ENCODE measurements around the gene KAT2A.

The KAT2A gene

GRCh38 chr17:42135664-42136653, 14.8 kb upstream of the KAT2A start:
- DNase-seq: no peak

GRCh38 chr17:42135151-42135550, 14.0 kb upstream of the KAT2A start:
- DNase-seq: no peak

- peak in 1 of 56 donors; percentile 16 for DNase-seq
These were observed 12.4 kb upstream of the KAT2A start for GRCh38 chr17:42133461-42134041.

DNA sequence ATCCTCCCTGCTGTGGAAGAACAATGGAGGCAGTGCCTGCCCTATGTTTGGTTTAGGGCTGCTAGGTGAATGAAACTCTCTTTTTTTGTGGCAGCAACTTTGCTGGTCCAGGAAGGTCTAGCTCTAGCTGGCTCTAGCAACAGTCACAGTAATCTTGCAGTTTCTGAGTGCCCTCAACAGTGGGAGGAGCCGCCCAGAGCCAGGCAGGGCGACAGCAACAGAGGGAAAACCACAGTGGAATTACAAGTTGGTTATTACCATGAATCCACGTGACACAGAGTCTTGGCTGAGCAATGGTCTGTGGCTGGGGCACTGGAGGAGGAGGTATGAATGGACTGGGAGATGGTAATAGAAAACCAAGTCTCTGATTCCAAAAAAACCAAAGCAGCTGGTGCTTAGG, 11.8 kb upstream of the KAT2A start:
- DNase-seq: peak in 48 of 56 donors; percentile 5 to 87 (median 56)

- DNase-seq: no peak
These were observed 10.8 kb upstream of the KAT2A start for GRCh38 chr17:42131981-42132432.

- no peak for DNase-seq
These were observed 10.1 kb upstream of the KAT2A start for GRCh38 chr17:42131232-42131631.

GRCh38 chr17:42130310-42130936, 9.3 kb upstream of the KAT2A start:
- DNase-seq: no peak

DNA sequence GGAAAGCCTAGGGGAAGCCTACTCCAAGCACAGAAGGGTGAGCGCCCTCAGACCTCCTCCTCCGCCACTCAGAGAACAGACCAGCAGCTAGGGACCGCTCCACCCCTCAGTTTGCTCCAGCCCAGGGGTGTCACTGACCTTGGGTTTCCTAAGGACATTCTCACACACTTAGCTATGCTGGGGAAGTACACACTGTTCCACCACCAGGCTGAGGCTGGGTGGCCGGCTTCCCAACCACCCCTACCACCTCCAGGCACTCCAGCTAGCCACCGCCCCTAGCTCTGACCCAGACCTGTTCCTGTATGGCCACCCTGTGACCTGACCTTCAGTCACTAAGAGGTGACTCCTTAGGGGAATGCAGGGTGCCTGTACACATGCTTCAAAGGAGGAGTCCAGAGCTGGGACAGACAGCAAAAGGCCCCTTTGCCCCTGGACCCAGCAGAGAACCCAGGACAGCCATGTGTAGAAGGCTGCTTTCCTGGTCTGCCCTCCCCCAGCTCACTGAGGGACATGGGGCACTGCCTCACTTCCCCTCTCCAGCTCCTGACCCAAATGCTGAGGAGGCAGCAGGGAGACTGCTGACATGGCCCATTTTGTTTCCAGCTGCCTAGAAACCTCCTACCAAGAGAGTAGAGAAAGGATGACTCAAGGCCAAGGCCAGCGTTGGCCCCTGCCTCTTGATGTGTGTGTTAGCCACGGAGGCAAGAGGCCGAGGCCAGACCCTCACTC, 8.1 kb upstream of the KAT2A start:
- peak in 11 of 56 donors; percentile 4 to 57 (median 38) for DNase-seq

DNA sequence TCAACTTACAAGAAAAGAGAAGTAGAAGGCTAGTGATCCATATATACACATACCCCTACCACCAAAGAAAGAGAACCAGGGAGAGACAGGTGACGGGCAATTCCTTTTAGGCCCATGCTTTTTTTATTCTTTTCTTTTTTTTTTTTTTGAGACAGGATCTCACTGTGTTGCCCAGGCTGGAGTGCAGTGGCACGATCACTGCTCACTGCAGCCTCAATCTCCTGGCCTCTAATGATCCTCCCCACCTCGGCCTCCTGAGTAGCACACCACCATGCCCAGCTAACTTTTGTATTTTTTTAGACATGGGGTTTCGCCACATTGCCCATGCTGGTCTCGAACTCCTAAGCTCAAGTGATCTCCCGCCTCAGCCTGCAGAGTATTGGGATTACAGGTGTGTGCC, 6.2 kb upstream of the KAT2A start:
- no peak for DNase-seq

DNA sequence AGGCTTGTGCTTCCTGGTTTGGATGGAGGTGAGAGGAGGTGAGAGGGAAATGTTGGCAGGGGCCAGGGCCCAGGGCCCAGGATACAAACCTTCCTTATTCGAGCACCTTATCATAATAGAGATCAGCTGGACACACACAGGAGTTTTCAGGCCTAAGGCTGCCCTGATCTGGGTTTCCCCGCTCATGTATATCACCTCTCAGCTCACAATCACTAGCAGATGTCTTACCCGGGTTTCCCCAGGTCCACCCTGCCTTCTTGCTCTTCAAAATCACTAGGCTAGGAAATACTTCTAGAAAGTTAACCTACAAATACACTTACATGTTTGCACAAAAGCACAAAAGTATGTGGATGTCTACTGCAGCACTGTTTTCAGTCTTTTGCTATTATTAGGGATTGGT, 5.7 kb upstream of the KAT2A start:
- DNase-seq: no peak

- no peak for DNase-seq
These were observed 4.4 kb upstream of the KAT2A start for GRCh38 chr17:42125565-42125964.

DNA sequence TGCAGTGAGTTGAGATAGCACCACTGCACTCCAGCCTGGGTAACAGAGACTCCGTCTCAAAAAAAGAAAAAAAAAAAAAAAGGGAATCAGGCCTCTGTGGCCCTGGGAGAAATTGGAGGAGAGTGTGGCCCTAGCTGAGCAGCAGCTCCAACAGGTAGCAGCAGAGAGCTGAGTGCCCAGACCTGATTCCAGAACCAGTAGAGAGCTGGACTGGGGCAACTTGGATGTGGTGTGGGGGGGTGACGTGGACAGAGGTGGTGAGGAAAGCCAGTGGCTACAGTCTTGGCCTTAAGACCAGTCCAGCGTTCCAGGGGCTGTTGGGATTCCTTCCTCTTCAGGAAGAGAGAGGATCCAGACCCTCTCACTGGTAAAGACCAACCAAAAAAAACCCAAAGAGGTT, 3.1 kb upstream of the KAT2A start:
- no peak for DNase-seq

DNA sequence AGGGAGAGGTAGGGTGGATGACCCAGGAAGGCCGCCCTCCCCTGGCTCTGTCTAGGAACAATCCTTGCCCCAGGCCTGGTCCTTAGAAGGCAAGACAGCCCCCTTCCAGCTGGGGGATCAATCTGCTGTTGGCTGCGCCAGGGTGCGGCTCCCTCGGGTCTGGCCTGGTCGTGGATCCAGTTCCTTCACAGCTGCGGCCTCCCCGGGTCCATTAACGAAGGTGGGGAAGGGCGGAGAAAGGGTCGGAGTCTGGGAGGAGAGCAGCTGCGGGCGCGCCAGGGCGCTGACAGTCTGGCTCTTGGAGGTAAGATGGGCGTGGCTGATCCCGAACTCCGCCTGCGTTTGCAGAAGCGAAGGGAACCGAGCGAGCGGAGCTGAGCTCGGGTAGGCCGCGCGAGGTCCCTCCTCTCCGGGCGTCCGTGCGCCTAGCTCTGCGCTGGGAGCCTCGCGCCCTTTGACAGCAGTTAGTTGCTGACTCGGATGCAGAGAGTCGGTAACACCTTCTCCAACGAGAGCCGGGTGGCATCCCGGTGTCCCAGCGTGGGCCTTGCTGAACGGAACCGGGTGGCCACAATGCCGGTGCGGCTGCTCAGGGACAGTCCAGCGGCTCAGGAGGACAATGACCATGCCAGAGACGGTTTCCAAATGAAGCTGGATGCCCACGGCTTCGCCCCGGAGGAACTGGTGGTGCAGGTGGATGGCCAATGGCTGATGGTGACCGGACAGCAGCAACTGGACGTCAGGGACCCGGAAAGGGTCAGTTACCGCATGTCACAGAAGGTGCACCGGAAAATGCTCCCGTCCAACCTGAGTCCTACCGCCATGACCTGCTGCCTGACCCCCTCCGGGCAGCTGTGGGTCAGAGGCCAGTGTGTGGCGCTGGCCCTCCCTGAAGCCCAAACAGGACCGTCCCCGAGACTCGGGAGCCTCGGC, 1.5 kb upstream of the KAT2A start, which contains the start of gene HSPB9:
Gene HSPB9, plus strand, starts transcription at position 434 of the 933 bp plus-strand sequence. Its CDS starts 47 bp downstream, at position 481.
- DNase-seq: no peak

DNA sequence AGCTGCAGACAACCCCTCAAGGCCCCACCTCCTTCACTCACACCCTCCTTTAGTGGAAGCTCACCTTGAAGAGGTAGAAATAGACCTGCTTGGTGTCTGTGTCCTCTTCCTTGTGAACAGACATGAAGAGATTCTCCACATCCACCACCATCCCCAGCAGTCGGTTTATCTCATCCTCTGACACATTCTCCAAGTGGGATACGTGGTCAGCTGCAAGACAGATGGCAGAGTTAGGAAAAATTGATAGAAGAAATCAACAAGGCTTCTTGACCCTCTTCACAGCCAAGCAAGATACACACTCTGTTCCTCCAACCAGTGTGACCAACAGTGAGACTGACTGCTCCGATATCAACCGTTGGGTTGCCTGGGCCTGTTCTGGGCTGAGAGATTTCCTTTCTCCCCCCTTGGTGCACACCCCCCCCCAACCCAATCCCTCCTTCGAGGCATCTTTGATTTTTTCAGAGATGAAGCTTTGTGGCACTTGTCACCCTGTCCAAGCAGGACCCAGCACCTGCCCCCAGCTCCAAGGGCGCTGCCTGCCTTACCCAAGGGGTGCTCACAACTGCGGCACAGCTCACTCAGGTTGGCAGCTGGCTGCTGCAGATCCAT, 902 bp downstream of the KAT2A start:
- DNase-seq: no peak

DNA sequence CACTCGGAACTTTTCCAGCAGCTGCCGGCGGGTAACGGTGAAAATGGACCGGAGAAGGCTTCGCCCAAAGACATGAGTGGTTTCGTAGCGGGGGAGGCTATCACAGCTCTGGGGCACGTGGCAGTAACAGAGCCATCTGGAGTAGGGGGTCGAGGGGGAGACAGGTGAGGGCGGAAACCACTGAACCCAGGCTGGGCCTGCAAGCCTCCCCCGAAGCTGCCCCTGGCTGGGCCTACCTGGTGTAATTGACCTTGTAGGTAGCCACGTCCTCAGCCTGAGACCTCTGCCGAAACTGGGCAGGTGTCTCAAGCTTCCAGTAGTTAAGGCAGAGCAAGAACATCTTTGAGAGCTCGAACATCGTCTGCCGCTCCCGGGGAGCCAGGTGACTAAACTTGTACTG, 1.9 kb downstream of the KAT2A start:
- no peak for DNase-seq

DNA sequence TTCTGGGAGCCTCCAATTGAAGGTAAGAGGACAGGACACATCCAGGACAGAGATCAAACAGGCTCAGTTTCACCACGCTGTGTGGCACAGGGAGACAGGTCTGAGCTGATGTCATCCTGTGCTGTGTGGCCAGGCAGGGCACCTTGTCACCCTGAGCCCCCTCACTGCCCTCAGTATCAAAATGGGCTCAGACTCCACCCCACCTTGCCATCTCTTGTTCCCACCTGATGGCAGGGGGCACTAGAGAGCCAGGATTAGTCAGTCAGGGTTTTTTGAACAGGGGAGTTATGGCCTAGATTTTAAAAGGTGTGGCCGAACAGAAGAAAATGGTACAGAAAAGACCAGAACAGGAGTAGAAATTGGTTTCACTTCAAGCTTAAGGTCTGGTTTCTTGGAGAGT, 2.6 kb downstream of the KAT2A start:
- no peak for DNase-seq

DNA sequence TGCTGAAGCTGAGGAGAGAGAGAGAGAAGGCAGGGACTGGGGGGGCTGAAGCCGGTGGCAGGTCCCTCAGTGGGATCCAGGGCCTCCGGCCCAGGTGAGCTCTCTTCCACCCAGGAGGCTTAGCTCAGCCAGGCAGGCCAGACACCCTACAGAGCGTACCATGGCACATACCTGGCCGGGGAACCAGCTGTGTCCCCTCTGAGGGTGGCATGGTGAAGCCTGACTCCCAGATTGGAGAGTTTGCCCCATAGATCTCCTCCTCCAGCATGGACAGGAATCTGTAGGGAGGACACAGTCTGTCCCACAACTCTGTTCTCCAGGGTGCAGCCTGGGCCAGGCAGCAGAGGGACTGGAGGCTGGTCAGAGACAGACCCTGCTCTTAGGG, 3.0 kb downstream of the KAT2A start:
- no peak for DNase-seq

DNA sequence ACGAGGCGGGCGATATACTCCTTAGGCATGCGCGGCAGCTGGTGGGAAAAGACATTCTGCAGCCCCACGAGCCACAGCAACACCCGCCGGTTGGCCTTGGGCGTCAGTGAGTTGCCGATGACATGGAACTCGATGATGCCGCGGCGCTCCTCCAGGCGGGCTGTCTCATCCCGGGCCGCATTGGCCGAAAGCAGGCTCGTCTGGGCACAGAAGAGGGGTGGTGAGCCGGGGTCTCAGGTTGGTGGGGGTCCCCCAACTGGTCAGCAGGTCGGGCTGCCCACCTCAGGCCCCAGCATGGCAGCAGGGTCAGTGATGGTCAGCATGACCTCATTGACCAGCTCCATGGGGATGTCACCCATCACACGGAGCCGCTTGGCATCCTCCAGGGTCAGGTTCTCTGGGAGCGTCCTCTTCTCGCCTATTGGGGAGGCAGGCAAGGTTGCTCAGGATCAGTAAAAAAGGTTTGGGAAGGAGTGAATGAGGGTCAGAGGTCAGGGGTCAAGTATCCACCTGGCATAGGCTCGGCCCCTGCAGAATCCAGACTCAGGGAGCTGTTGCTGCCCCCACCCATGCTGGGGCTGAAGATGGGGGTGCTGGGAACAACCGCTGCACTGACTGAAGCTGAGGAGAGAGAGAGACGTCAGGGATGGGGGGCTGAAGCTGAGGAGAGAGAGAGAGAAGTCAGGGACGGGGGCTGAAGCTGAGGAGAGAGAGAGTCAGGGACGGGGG, 3.6 kb downstream of the KAT2A start:
- DNase-seq: no peak
